ENCODE measurements around the gene CXCL9.
"Not testable (repeated sequence)": the region's sequence is repeated elsewhere in the genome, so short reads cannot be mapped to it uniquely, and the experiment has no call there.

The CXCL9 gene

DNA sequence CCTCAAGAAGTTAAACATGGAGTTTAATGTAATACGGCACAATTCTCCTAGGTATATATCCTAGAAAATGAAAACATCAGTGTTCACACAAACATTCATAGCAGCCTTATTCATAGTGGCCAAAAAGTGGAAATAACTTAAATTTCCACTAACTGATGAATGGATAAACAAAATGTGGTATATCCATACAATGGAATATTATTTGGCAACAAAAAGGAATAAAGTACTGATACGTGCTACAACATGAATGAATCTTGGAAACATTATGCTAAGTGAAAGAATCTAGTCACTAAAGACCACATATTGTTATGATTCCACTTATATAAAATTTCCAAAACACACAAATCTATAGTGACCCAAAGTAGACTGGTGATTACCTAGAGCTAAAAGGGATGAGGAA lies 31.1 kb downstream of the CXCL9 start:
- Mint-ChIP-seq H3K36me3 (ENCODE audit: low read depth) (peaks cover 81% of the 10 kb centered on the region), H3K27me3 (ENCODE audit: low read depth, poor library complexity) (no peaks in the 10 kb centered on the region), H3K4me3 (no peak overlapping the region), H3K4me1 (no peaks in the 10 kb centered on the region), H3K27ac (no peak overlapping the region), H3K9me3 (peaks cover 15% of the 10 kb centered on the region)
- DNase-seq: no peak
- TF ChIP-seq CTCF (IDR thresholded peaks at IDR 0.05): no peak

- no peak for DNase-seq
- no peak overlapping the region for H3K4me3 Mint-ChIP-seq
- peaks cover 86% of the 10 kb centered on the region for H3K36me3 Mint-ChIP-seq (ENCODE audit: low read depth)
- H3K9me3 Mint-ChIP-seq: peaks cover 15% of the 10 kb centered on the region
- H3K4me1 Mint-ChIP-seq: no peaks in the 10 kb centered on the region
- TF ChIP-seq CTCF (IDR thresholded peaks at IDR 0.05): no peak
- H3K27me3 Mint-ChIP-seq (ENCODE audit: low read depth, poor library complexity): no peaks in the 10 kb centered on the region
- no peak overlapping the region for H3K27ac Mint-ChIP-seq
Observed at GRCh38 chr4:75973766-75974165, 33.5 kb downstream of the CXCL9 start.

- TF ChIP-seq CTCF (IDR thresholded peaks at IDR 0.05): no peak
- no peak overlapping the region for H3K27ac Mint-ChIP-seq
- H3K9me3 Mint-ChIP-seq: peaks cover 34% of the 10 kb centered on the region
- H3K4me3 Mint-ChIP-seq: no peak overlapping the region
- no peaks in the 10 kb centered on the region for H3K4me1 Mint-ChIP-seq
- H3K27me3 Mint-ChIP-seq (ENCODE audit: low read depth, poor library complexity): no peaks in the 10 kb centered on the region
- peaks cover 92% of the 10 kb centered on the region for H3K36me3 Mint-ChIP-seq (ENCODE audit: low read depth)
- no peak for DNase-seq
Observed at GRCh38 chr4:75968084-75968483, 39.2 kb downstream of the CXCL9 start.

DNA sequence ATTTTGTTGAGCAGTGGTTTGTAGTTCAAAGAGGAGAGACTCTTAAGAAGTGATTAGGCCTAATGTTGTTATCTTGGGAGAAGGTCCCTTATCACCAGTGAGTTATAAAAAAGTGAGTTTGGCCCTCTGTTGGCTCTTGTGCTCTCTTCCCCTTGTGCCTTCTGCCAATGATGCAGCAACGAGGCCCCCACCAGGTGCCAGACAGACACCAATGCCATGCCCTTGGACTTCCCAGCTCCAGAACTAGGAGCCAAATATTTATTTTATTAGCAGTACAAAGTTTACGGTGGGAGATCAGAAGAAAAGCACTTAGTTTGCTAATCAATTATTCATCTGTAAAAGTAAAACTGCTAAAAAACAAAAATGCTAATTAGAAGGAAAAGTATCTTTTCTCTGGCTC lies 43.8 kb downstream of the CXCL9 start:
- H3K36me3 Mint-ChIP-seq (ENCODE audit: low read depth): peaks cover 99% of the 10 kb centered on the region
- H3K4me1 Mint-ChIP-seq: no peaks in the 10 kb centered on the region

GRCh38 chr4:75962072-75962471 lies 45.2 kb downstream of the CXCL9 start:
- H3K27ac Mint-ChIP-seq; H3K27me3 Mint-ChIP-seq (ENCODE audit: low read depth, poor library complexity); H3K4me1 Mint-ChIP-seq; DNase-seq; H3K4me3 Mint-ChIP-seq: not testable (repeated sequence)
- peaks cover 46% of the 10 kb centered on the region for H3K9me3 Mint-ChIP-seq
- peaks cover 99% of the 10 kb centered on the region for H3K36me3 Mint-ChIP-seq (ENCODE audit: low read depth)

More for the DNA sequence above, 43.8 kb downstream of the CXCL9 start:
- DNase-seq: no peak
- Mint-ChIP-seq H3K4me3 (no peak overlapping the region), H3K9me3 (peaks cover 46% of the 10 kb centered on the region), H3K27ac (no peak overlapping the region), H3K27me3 (ENCODE audit: low read depth, poor library complexity) (no peaks in the 10 kb centered on the region)
- TF ChIP-seq CTCF (IDR thresholded peaks at IDR 0.05): no peak

DNA sequence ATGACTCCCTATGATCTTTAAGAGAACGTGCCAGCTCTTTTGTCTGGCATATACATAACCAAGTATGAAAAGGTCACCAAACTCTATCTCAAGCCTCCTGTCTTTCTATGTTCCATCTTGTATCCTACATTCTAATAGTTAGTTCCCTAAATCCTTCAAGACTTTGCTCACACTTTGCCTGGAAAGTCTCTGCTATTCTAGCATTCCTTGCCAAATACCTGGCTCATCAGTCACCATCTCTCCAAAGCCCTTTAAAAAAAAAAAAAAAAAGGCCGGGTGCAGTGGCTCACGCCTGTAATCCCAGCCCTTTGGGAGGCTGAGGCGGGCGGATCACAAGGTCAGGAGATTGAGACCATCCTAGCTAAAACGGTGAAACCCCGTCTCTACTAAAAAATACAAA lies 48.8 kb downstream of the CXCL9 start:
- not testable (repeated sequence) for DNase-seq; H3K4me1 Mint-ChIP-seq; H3K4me3 Mint-ChIP-seq; H3K27me3 Mint-ChIP-seq (ENCODE audit: low read depth, poor library complexity); H3K27ac Mint-ChIP-seq
- peaks cover 94% of the 10 kb centered on the region for H3K36me3 Mint-ChIP-seq (ENCODE audit: low read depth)
- H3K9me3 Mint-ChIP-seq: peaks cover 17% of the 10 kb centered on the region

GRCh38 chr4:75954811-75955210 lies 52.5 kb downstream of the CXCL9 start:
- not testable (repeated sequence) for H3K27ac Mint-ChIP-seq; H3K27me3 Mint-ChIP-seq (ENCODE audit: low read depth, poor library complexity); H3K4me3 Mint-ChIP-seq; H3K4me1 Mint-ChIP-seq; H3K9me3 Mint-ChIP-seq; DNase-seq
- peaks cover 71% of the 10 kb centered on the region for H3K36me3 Mint-ChIP-seq (ENCODE audit: low read depth)

All from nephron progenitor cell (in vitro differentiated cells).